Mesendoderm (in vitro differentiated cells): Measurements from ENCODE around the gene BEST4.
"Not testable (repeated sequence)": the region's sequence is repeated elsewhere in the genome, so short reads cannot be mapped to it uniquely, and the experiment has no call there.

Experiments used
- DNase-seq: peaks from one replicate; pipeline ENCODE4 v3.0.0; 2013
- H2AK5ac ChIP-seq: 2 replicates; pipeline ENCODE4 v1.6.1; 2013; ENCODE audit warnings: low read length, inconsistent platforms
- H2BK120ac ChIP-seq: 2 replicates; pipeline ENCODE4 v1.6.1; 2013; ENCODE audit warnings: low read depth, mild to moderate bottlenecking, low read length, moderate library complexity, mixed read lengths
- H2BK15ac ChIP-seq: replicated peaks from 2 replicates; pipeline ENCODE4 v1.6.1; 2013; ENCODE audit warnings: low read depth, mild to moderate bottlenecking, moderate library complexity
- H2BK5ac ChIP-seq: 2 replicates; pipeline ENCODE4 v1.6.1; 2013; ENCODE audit warnings: low read length, inconsistent platforms
- H3K18ac ChIP-seq: 2 replicates; pipeline ENCODE4 v1.6.1; 2013; ENCODE audit warnings: mild to moderate bottlenecking, low read length, mixed read lengths
- H3K23ac ChIP-seq: one replicate; pipeline ENCODE4 v1.6.1; 2013; ENCODE audit warnings: low read length
- H3K27ac ChIP-seq: 2 replicates; pipeline ENCODE4 v1.5.1; 2013; ENCODE audit warnings: low read depth, mild to moderate bottlenecking, inconsistent platforms, low read length, moderate library complexity
- H3K27me3 ChIP-seq: 2 replicates; pipeline ENCODE4 v1.6.1; 2013; ENCODE audit warnings: low read length, control low read depth, mild to moderate bottlenecking, inconsistent platforms; ENCODE audit not compliant: insufficient read depth, poor library complexity
- H3K36me3 ChIP-seq: 2 replicates; pipeline ENCODE4 v1.6.1; 2013; ENCODE audit warnings: low read length, inconsistent platforms; ENCODE audit not compliant: control insufficient read depth, insufficient read depth
- H3K4ac ChIP-seq: one replicate; pipeline ENCODE4 v1.6.1; 2013; ENCODE audit warnings: low read depth, mild to moderate bottlenecking, low read length, moderate library complexity
- H3K4me1 ChIP-seq: 2 replicates; pipeline ENCODE4 v1.6.1; 2013; ENCODE audit warnings: low read depth, low read length, inconsistent platforms; ENCODE audit not compliant: control insufficient read depth
- H3K4me2 ChIP-seq: 2 replicates; pipeline ENCODE4 v1.6.1; 2013; ENCODE audit warnings: low read length
- H3K4me3 ChIP-seq: 2 replicates; pipeline ENCODE4 v1.5.1; 2013; ENCODE audit warnings: mild to moderate bottlenecking, low read length
- H3K56ac ChIP-seq: one replicate; pipeline ENCODE4 v1.6.1; 2013; ENCODE audit warnings: low read length
- H3K79me1 ChIP-seq: 2 replicates; pipeline ENCODE4 v1.6.1; 2013; ENCODE audit warnings: low read length, inconsistent platforms
- H3K79me2 ChIP-seq: 2 replicates; pipeline ENCODE4 v1.6.1; 2013; ENCODE audit warnings: mild to moderate bottlenecking, low read length; ENCODE audit not compliant: control insufficient read depth, insufficient read depth
- H3K9ac ChIP-seq: 2 replicates; pipeline ENCODE4 v1.6.1; 2013; ENCODE audit warnings: low read length, inconsistent platforms
- H4K5ac ChIP-seq: one replicate; pipeline ENCODE4 v1.6.1; 2013; ENCODE audit warnings: low read length
- H4K8ac ChIP-seq: one replicate; pipeline ENCODE4 v1.6.1; 2013; ENCODE audit warnings: low read depth, mild to moderate bottlenecking, control low read depth, low read length, moderate library complexity
- WGBS: extraction: QIAGEN DNeasy Blood & Tissue Kit; methylation state at CpG from one replicate; pipeline ENCODE4 v1.1.7; 2013; ENCODE audit warnings: low lambda C conversion rate, missing lambda C conversion rate; ENCODE audit not compliant: insufficient coverage; ENCODE audit errors: extremely low coverage; 5-methylcytosine and 5-hydroxymethylcytosine counted together

The BEST4 gene

DNA sequence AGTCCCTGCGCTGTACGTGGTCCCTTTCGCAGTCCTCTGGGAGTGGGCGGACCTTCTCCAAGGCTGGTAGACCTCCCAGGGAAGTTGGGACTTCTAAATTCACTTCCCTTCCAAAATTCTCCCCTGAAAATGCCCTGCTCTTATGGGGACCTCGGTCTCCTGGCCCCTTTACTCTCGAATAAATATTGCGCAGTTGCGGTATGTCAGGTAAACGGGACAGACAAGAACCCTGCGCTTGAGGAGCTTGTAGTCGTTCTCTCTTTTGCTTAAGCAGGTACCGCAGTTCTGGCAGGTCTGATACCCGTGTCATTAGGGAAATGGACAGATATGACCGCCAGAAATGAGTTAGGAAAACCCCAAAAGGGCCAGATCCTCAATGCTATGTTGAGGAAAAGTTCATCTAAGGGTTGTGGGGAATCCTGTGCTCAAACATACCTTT, 47.8 kb downstream of the BEST4 start:
- no peaks in the 10 kb centered on the region for H3K27me3 ChIP-seq
- H3K4me2 ChIP-seq: peak overlapping the region; percentile 86
- no peak for DNase-seq
- peaks cover 2% of the 10 kb centered on the region for H3K36me3 ChIP-seq
- peak overlapping the region; percentile 61 for H2AK5ac ChIP-seq
- no peak overlapping the region for H2BK15ac ChIP-seq
- peak overlapping the region; percentile 47 for H2BK5ac ChIP-seq
- peak overlapping the region; percentile 38 for H3K4ac ChIP-seq
- no peak overlapping the region for H2BK120ac ChIP-seq
- H3K56ac ChIP-seq: peak overlapping the region; percentile 91
- H3K27ac ChIP-seq: peak overlapping the region; percentile 32
- peaks cover 17% of the 10 kb centered on the region for H3K79me1 ChIP-seq
- H3K79me2 ChIP-seq: peaks cover 24% of the 10 kb centered on the region
- H3K18ac ChIP-seq: peak overlapping the region; percentile 16
- no peak overlapping the region for H4K5ac ChIP-seq
- H4K8ac ChIP-seq: no peak overlapping the region
- H3K9ac ChIP-seq: peak overlapping the region; percentile 84
- no peak overlapping the region for H3K23ac ChIP-seq
- no CpG with 5 or more reads among the region's 14 CpGs for WGBS
- no peaks in the 10 kb centered on the region for H3K4me1 ChIP-seq
- H3K4me3 ChIP-seq: peak overlapping the region; percentile 95

DNA sequence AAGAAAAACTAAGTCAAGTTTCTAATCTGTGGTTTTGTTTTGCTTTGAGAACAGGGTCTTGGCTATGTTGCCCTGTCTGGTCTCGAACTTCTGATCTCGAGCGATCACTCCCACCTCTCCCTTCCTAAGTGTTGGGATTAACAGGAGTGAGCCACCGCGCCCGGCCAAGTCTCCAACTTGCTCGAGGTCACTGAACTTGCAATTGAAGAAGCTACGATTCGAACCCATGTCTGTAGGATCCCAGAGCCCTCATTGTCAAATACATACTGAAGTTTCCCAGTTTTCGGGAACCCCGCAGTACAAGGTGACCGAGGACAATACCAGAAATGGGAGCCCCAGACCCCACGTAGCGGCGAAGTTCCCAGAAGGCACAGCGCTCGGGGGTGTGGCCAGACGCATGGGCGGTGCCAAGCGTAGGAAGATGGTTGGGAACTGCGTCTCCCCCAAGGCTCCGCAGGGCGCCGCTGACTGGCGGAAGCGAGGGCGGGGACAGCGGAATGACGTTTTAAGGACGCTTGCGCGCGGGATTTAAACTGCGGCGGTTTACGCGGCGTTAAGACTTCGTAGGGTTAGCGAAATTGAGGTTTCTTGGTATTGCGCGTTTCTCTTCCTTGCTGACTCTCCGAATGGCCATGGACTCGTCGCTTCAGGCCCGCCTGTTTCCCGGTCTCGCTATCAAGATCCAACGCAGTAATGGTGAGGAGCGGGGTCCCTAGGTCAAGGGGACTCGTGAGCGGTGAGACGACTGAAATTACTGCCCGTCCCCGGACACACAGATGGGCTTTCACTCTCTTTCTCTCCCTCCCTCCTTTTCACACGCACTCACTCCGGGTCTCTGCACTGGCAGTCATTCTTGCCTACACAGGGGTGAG, 48.4 kb downstream of the BEST4 start, which contains the start of gene KIF2C:
KIF2C (plus strand) TSS at position 531 of the 872 bp plus-strand sequence; CDS start at position 627, 96 bp downstream.
- peak within 1 kb of the TSS; percentile 84 for H3K9ac ChIP-seq
- H3K36me3 ChIP-seq: peaks cover 2% of the 10 kb centered on the region
- peak within 1 kb of the TSS; percentile 41 for H3K18ac ChIP-seq
- H3K4me3 ChIP-seq: peak within 1 kb of the TSS; percentile 95
- H3K4me2 ChIP-seq: peak within 1 kb of the TSS; percentile 86
- no peaks in the 10 kb centered on the region for H3K27me3 ChIP-seq
- H3K23ac ChIP-seq: no peak within 1 kb of the TSS
- no peak within 1 kb of the TSS for H2BK120ac ChIP-seq
- H3K27ac ChIP-seq: peak within 1 kb of the TSS; percentile 54
- no peak within 1 kb of the TSS for H2BK15ac ChIP-seq
- peak within 1 kb of the TSS; percentile 38 for H3K4ac ChIP-seq
- peak within 1 kb of the TSS; percentile 61 for H2AK5ac ChIP-seq
- no peak within 1 kb of the TSS for H4K5ac ChIP-seq
- H2BK5ac ChIP-seq: peak within 1 kb of the TSS; percentile 49
- peak within 1 kb of the TSS; percentile 92 for H3K56ac ChIP-seq
- peaks cover 24% of the 10 kb centered on the region for H3K79me2 ChIP-seq
- H3K79me1 ChIP-seq: peaks cover 17% of the 10 kb centered on the region
- no peaks in the 10 kb centered on the region for H3K4me1 ChIP-seq
- H4K8ac ChIP-seq: no peak within 1 kb of the TSS
- WGBS: no CpG with 5 or more reads among the region's 57 CpGs
- DNase-seq: peak; percentile 98

DNA sequence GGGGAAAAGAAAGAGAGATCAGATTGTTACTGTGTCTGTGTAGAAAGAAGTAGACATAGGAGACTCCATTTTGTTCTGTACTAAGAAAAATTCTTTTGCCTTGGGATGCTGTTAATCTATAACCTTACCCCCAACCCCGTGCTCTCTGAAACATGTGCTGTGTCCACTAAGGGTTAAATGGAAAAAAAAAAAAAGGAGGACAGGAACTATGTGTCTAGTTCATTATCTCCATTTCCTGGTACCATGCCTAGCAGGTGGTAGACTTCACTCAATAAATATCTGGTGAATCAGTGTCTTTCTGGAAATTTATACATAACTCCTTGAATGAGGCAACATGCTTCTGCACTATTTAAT, 49.0 kb downstream of the BEST4 start:
- not testable (repeated sequence) for H4K5ac ChIP-seq, H4K8ac ChIP-seq, H2BK15ac ChIP-seq, H3K36me3 ChIP-seq, H3K9ac ChIP-seq, H3K27me3 ChIP-seq, H2AK5ac ChIP-seq, H3K4ac ChIP-seq, H3K4me3 ChIP-seq, H3K18ac ChIP-seq, H3K27ac ChIP-seq, H3K23ac ChIP-seq, H3K4me1 ChIP-seq, DNase-seq, H3K4me2 ChIP-seq, H2BK120ac ChIP-seq, H2BK5ac ChIP-seq, H3K56ac ChIP-seq
- Histone ChIP-seq H3K79me2 (peaks cover 22% of the 10 kb centered on the region), H3K79me1 (peaks cover 14% of the 10 kb centered on the region)
- no CpG with 5 or more reads among the region's 1 CpG for WGBS

DNA sequence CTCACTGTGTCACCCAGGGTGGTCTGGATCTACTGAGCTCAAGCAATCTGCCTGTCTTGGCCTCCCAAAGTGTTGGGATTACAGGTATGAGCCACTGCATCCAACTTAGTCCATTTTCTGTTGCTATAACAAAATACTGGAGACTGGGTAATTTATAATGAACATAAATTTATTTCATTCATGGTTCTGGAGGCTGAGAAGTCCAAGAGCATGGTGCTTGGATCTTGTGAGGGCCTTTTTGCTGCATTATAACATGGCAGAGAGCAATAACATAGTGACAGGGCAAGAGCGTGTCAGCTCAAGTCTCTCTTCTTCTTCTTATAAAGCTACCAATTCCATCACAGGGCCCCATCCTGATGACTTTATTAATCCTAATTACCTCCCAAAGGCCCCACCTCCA, 52.0 kb downstream of the BEST4 start:
- no peaks in the 10 kb centered on the region for H3K27me3 ChIP-seq
- no peaks in the 10 kb centered on the region for H3K36me3 ChIP-seq
- no CpG with 5 or more reads among the region's 1 CpG for WGBS

DNA sequence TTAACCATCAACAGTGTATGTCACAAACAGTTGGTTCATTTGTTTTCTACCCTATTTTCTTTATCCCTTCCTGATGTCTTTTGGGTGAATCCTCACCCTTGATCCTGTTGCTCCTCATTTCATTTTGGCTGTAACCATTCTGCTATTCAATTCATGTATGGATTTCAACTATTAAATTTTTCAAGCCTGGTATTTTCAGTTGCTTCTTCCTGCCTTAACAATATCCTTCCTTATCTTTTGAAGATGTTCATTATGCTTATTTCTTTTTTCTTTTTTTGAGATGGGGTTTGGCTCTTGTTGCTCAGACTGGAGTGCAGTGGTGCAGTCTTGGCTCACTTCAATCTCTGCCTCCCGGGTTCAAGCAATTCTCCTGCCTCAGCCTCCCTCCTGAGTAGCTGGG, 54.2 kb downstream of the BEST4 start:
- no peak overlapping the region for H3K27ac ChIP-seq
- no peaks in the 10 kb centered on the region for H3K4me1 ChIP-seq
- no peak overlapping the region for H4K5ac ChIP-seq
- H3K36me3 ChIP-seq: no peaks in the 10 kb centered on the region
- no peak overlapping the region for H3K4me3 ChIP-seq
- no peak overlapping the region for H2BK15ac ChIP-seq
- no peak overlapping the region for H3K56ac ChIP-seq
- H2AK5ac ChIP-seq: no peak overlapping the region
- no peaks in the 10 kb centered on the region for H3K79me2 ChIP-seq
- H2BK120ac ChIP-seq: no peak overlapping the region
- H3K9ac ChIP-seq: no peak overlapping the region
- no peak overlapping the region for H3K23ac ChIP-seq
- no peak overlapping the region for H2BK5ac ChIP-seq
- H3K4me2 ChIP-seq: no peak overlapping the region
- no peaks in the 10 kb centered on the region for H3K79me1 ChIP-seq
- no peak for DNase-seq
- no peak overlapping the region for H3K4ac ChIP-seq
- WGBS: no CpG with 5 or more reads among the region's 1 CpG
- no peak overlapping the region for H3K18ac ChIP-seq
- no peaks in the 10 kb centered on the region for H3K27me3 ChIP-seq
- H4K8ac ChIP-seq: no peak overlapping the region

More for the DNA sequence above, 52.0 kb downstream of the BEST4 start:
- no peaks in the 10 kb centered on the region for H3K4me1 ChIP-seq
- H3K23ac ChIP-seq: no peak overlapping the region
- no peak overlapping the region for H2AK5ac ChIP-seq
- no peak overlapping the region for H2BK120ac ChIP-seq
- H3K4me2 ChIP-seq: no peak overlapping the region
- H3K27ac ChIP-seq: no peak overlapping the region
- peaks cover 4% of the 10 kb centered on the region for H3K79me1 ChIP-seq
- H3K56ac ChIP-seq: no peak overlapping the region
- no peak overlapping the region for H3K4ac ChIP-seq
- no peak overlapping the region for H3K18ac ChIP-seq
- no peak overlapping the region for H3K9ac ChIP-seq
- no peak overlapping the region for H4K5ac ChIP-seq
- peaks cover 11% of the 10 kb centered on the region for H3K79me2 ChIP-seq
- no peak overlapping the region for H3K4me3 ChIP-seq
- H2BK5ac ChIP-seq: no peak overlapping the region
- H4K8ac ChIP-seq: no peak overlapping the region
- H2BK15ac ChIP-seq: no peak overlapping the region
- no peak for DNase-seq
